LNCaP clone FGC (cell line): ENCODE data around the gene SLC17A1.

Experiments used
- DNase-seq: peaks from one replicate; pipeline ENCODE4 v3.0.0-alpha.2; 2011; ENCODE audit warnings: low read depth
- H3K4me3 ChIP-seq: 2 replicates; pipeline ENCODE4 v1.5.1; 2011; ENCODE audit warnings: mild to moderate bottlenecking, low read depth, low read length, control low read depth
- TF ChIP-seq, protein P1 (sequence below): IDR thresholded peaks from 2 replicates; pipeline ENCODE4 v1.5.1; 2012; ENCODE audit warnings: mild to moderate bottlenecking; ENCODE audit not compliant: control insufficient read depth, insufficient read depth; ENCODE audit errors: extremely low read depth

Gene SLC17A1

DNA sequence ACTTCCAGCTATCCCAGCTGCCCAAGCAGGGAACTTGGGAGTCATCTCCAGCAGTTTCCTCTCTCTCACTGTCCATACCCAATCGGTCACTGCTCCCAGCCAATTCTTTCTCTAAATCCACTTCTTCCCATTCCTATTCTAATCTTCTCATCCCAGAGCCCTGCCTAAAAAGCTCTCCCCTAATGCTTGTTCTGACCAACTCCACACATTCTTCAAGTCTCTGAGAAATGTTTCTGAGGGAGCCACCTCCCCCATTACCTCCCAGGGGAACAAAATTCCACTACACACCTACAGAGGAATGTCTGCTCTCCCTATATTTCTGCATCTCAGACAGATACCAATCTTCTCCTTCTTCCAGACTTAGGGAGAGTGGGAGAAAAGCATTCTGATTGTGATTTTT is 63.3 kb downstream of the SLC17A1 start:
- no peak overlapping the region for H3K4me3 ChIP-seq
- no peak for DNase-seq
- TF ChIP-seq, protein P1, sequence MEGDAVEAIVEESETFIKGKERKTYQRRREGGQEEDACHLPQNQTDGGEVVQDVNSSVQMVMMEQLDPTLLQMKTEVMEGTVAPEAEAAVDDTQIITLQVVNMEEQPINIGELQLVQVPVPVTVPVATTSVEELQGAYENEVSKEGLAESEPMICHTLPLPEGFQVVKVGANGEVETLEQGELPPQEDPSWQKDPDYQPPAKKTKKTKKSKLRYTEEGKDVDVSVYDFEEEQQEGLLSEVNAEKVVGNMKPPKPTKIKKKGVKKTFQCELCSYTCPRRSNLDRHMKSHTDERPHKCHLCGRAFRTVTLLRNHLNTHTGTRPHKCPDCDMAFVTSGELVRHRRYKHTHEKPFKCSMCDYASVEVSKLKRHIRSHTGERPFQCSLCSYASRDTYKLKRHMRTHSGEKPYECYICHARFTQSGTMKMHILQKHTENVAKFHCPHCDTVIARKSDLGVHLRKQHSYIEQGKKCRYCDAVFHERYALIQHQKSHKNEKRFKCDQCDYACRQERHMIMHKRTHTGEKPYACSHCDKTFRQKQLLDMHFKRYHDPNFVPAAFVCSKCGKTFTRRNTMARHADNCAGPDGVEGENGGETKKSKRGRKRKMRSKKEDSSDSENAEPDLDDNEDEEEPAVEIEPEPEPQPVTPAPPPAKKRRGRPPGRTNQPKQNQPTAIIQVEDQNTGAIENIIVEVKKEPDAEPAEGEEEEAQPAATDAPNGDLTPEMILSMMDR, result no peak

DNA sequence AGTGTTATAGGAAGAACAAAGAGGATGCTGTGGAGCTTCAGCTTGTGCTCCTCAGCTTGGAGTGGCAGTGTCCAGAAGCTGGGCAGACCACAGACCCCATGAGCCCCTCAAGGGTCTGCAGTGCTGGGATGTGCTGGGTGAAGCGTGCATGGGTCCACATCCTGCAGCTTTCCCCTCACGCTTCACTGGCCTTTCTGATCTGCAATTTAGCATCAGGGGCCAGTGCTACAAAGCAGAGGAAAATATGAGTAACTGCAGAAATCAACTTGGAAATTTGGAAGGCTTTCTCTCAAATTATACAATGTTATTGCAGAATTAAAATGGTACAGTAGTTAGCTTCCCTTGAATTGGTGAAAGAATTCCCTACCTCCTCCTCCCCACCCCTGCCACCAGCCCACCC is 67.2 kb downstream of the SLC17A1 start:
- DNase-seq, result no peak
- H3K4me3 ChIP-seq, result no peak overlapping the region
- TF ChIP-seq, protein P1, result no peak

DNA sequence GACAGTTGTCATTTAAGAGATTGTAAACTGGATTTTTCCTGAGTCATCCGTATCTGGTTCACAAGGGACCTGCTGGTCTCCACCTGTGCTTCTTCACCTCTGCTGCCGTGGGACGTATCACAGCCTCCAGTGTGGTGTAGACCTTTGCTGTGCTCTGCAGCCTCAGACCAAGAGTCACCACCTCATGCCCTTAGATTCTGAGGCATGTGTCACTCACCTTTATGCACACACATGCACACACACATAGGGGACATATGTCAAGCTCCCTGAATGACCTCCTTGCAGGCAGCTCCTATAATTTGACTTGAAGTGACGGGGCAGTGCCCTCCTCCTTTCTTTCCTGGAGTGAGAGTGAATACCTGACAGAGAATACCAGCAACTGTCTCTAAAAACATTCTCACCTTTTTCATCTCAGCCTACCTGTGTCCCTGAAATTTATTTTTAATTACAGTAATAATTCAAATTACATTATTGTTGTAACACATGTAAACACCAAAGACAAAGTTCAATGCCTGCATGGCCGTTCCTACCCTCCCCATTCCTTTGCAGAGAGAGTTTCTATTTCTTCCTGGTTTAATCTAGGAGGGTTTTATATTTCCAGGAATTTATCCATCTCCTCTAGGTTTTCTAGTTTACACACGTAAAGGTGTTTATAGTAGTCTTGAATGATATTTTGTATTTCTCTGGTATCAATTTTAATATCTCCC is 73.8 kb downstream of the SLC17A1 start:
- H3K4me3 ChIP-seq, result no peak overlapping the region
- TF ChIP-seq, protein P1, result no peak
- no peak for DNase-seq

- no peak overlapping the region for H3K4me3 ChIP-seq
- no peak for DNase-seq
- TF ChIP-seq, protein P1, result no peak
Observed at GRCh38 chr6:25756382-25757363, 75.2 kb downstream of the SLC17A1 start.

DNA sequence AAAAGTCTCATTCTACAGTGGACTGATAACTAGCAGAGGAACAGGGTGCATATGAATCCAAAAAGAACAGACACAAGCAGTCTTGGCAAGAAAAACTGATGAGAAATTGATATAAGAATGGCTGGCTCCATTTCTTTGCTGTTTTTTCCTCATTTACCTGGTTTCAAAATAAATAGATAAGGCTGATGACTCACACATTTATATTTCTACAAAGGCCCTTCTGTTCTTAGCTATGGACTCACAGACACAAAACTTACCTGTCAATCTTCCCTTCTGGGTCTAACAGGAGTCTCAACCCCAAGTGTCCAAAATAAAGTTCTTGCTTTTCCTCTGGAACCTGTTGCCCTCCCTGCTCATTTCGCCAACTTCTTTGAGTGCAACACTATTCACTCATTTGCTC is 76.4 kb downstream of the SLC17A1 start:
- H3K4me3 ChIP-seq, result no peak overlapping the region
- TF ChIP-seq, protein P1, result no peak
- DNase-seq, result no peak

GRCh38 chr6:25754535-25754934 is 77.3 kb downstream of the SLC17A1 start, which contains the start of gene SLC17A4:
TSS of gene SLC17A4 (plus strand) at chr6:25754742. CDS start at chr6:25761963, 7,221 bp downstream.
- TF ChIP-seq, protein P1, result no peak
- no peak for DNase-seq
- no peak within 1 kb of the TSS for H3K4me3 ChIP-seq
